DND-41 (cell line): ENCODE data around the gene GPR156.

Source experiments
- EZH2 ChIP-seq: IDR thresholded peaks from 3 replicates; pipeline ENCODE4 v1.6.1; 2012; ENCODE audit warnings: borderline replicate concordance, low read depth, mild to moderate bottlenecking, moderate library complexity, low read length, inconsistent platforms; ENCODE audit not compliant: severe bottlenecking
- TF ChIP-seq, protein P1 (sequence below): IDR thresholded peaks from 2 replicates; pipeline ENCODE4 v1.5.1; 2012; ENCODE audit warnings: borderline replicate concordance, low read length, moderate library complexity, mild to moderate bottlenecking; ENCODE audit not compliant: poor library complexity, severe bottlenecking; ENCODE audit errors: extremely low read depth

- TF ChIP-seq, protein P1, sequence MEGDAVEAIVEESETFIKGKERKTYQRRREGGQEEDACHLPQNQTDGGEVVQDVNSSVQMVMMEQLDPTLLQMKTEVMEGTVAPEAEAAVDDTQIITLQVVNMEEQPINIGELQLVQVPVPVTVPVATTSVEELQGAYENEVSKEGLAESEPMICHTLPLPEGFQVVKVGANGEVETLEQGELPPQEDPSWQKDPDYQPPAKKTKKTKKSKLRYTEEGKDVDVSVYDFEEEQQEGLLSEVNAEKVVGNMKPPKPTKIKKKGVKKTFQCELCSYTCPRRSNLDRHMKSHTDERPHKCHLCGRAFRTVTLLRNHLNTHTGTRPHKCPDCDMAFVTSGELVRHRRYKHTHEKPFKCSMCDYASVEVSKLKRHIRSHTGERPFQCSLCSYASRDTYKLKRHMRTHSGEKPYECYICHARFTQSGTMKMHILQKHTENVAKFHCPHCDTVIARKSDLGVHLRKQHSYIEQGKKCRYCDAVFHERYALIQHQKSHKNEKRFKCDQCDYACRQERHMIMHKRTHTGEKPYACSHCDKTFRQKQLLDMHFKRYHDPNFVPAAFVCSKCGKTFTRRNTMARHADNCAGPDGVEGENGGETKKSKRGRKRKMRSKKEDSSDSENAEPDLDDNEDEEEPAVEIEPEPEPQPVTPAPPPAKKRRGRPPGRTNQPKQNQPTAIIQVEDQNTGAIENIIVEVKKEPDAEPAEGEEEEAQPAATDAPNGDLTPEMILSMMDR = no peak
- TF ChIP-seq EZH2 = no peak
Observed at GRCh38 chr3:120125992-120126391, 159.0 kb downstream of the GPR156 start.
